COR-L47 (cell line): ENCODE results near the gene ABHD12.

ENCODE experiments used
- DNase-seq: peaks from one replicate; lab custom pipeline; 2025; lab: John Stamatoyannopoulos, UW

ABHD12 gene

DNA sequence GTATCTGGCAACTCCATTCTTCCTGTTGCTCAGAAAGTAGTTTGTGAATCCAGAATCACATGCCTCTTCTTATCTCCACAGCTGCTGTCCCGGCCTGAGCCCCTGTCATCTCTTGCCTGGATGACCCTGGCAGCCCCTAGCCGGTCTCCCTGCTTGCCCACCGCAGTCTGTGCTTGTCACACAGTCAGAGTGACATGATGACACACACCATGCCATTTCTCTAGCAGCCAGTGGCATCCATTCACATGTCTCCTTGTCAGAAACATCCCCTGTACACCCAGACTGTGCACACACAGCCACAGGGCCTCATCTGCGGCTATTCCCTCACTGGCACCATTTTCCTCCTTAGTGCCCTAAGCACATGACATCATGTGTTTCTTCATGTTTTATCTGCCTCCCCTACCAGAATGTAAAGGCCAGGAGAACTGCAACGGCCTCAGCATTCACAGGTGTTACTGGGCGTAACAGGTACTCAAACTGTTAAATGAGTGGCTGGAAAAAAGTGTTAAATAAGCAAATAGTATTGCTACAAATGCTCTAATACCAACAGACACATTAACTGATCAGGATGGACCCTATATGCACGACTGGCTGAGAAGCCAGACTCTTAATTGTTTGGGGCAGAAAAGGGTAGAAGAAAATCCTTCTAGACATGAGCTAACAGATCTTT is 9.6 kb downstream of the ABHD12 start:
- DNase-seq = no peak

DNA sequence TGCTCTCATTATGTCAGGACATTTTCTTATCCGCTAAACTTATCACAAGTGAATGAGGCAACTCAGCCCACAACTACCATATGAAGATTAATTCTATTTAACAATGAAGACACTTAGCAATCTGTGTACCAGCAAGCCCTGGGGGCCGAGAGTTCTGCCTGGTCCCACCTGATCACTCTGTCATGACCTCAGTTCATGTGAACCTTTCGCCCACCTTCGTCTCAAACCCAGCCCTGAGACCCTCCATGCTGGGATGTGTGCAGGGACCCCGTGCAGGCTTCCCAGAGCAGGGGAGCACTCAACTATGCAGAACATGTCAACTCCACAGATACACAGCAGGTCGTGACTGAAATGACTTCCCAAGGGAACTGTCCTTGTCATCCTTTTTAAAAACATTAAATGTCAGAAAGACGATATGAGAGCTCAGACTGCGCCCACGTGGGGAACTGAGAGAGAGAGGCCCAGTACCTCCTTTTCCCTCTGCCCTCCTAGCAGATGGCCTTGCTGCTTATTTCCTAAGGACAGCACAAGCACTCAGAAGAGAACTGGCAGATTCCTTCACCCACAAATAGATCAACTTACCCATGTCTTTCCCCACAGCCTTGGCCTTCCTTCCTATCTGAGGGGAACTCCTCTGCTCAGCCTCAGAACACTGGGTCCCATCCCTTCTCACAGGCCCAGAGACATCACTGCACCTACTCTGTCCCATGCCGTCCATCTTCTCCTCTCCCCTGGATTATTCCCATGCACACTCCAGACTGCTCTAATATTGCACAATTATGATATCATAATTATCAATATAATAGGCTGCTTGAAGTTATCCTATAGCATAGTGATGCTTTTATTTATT is 11.5 kb downstream of the ABHD12 start:
- no peak for DNase-seq

DNA sequence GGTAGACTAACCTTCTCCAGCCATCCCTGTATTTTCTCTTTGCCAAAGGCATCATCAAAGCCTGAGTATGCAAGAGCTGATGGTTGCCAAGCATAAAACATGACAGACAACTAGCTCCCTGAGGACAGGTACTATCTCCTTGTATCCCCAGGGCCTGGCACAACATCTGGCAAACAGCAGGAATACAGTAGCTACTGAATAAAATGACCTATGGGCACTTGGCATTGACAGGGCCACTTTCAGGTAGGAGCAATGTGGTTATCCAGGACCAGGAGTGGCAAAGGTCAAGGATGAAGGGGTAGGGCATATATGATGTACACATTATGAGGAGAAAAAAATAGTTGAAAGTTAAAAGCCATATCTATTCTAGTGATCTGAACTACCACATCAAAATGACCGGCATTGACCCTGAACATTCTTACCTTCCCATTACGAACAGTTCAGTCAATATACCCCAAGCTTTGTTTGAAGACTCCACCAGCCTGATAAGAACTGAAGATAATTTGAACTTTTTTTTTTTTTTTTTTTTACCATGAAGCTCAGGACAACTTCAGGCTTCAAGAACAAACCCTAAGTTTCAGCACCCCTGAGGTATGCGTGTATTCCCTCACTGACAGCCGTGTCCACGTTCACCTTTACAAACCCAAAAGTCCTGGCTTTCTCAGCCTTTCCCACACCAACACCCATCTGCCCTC is 12.3 kb downstream of the ABHD12 start:
- DNase-seq = no peak

DNA sequence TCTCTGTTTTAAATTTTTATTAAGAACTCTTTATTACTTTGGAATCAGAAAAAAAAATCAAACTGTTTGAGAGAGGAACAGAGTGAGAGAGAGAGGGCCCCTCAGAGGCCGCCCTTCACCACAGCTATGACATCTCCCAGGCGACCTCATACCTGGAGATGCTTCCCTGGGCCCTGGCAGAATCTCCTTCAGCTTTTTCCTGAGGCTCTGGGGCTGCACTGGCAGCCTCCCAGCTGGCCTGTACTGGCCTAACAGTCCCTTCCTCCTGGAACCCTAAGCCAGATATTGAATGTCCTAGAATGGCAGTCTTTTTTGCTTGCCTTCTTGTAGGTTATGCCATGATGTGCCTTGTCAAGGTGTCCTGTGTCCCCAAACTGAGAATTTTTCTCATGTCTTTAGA is 13.7 kb downstream of the ABHD12 start:
- DNase-seq = no peak

DNA sequence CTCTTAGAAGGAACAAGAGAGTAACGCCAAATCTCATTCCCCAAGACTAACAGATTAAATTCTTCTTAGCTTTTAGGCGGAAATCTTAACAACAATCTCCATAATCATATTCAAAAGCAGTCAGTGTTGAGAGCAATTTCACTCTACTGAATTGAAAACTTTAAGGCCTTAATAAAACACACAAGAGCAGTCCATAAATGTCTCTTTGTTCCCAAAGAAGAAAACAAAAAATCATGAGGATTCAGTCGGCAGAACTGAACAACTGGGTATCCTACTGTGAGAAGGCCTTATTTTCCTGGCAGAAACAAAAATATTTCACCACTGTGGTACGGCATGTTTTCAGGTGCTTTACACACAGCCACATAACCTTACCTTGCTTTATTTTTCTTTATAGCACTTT is 14.4 kb downstream of the ABHD12 start:
- DNase-seq = no peak

DNA sequence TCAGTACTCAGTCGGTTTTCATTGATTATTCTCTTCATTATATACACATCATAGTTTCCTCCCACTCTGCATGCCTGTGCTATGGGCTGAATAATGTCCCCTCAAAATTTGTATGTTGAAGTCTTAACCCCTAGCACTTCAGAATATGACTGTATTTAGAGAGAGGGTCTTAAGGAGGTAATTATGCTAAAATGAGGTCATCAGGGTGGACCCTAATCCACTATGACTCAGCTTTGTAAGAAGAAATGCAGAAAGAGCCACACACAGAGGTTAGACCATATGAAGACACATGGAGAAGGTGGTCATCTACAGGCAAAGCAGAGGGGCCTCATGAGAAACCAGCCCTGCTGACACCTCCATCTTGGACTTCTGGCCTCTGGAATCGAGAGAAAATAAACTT is 15.8 kb downstream of the ABHD12 start:
- DNase-seq = no peak

DNA sequence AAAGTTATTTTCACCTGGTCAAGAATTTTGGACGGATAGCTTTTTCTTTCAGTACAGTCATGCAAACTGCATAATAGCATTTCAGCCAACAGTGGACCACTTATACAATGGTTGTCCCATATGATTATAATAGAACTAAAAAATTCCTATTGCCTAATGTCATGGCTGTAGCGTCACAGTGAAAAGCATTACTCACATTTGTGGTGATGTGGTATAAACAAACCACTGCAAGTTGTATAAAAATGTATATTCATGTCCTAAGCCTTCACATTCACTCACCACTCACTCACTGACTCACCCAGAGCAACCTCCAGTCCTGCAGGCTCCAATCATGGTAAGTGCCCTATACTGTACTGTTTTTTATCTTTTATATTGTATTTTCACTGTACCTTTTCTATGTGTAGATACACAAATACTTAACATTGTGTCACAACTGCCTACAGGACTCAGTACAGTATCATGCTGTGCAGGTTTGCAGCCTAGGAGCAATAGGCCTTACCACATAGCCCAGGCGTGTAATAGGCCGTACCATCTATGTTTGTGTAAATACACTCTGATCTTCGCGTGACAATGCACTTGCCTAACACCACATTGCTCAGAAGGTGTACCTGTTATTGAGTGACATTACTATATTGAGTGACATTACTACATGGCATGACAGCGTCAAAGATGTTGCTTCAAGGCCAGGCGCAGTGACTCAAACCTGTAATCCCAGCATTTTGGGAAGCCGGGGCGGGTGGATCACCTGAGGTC is 17.9 kb downstream of the ABHD12 start:
- no peak for DNase-seq

DNA sequence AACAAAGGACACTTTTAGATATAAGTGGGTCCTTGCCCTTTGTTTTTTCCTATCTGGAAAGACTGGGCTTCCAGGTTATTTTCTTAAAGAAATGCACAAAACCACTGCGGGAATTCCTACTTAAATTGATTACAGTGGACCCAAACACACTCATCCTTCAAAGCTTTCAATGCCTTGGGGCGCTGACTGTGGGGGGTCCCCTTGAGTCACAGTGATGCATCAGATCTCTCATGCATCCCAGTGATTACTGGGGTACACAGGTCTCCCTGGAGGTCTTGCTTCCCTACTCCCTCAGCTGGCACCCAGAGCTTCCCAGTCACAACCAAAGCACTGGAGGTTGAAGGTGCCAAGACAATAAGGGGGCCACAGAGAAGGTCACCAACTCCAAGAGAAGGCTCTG is 20.7 kb downstream of the ABHD12 start:
- DNase-seq = no peak

DNA sequence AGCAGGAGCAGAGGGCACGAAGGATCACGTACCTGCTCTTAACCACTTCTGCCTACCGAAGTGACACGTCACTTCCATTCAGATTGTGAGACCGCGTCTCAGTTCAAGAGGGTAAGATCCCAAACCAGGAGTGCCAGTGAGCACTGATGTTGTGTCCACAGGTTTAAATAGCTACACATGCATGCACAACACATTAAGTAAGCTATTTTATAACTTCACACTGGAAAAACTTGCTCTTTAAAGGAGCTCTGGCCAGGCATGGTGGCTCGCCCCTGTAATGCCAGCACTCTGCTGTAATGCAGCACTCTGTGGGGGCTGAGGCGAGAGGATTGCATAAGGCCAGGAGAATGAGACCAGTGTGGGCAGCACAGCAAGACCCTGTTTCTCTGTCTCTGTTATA is 21.1 kb downstream of the ABHD12 start:
- no peak for DNase-seq

DNA sequence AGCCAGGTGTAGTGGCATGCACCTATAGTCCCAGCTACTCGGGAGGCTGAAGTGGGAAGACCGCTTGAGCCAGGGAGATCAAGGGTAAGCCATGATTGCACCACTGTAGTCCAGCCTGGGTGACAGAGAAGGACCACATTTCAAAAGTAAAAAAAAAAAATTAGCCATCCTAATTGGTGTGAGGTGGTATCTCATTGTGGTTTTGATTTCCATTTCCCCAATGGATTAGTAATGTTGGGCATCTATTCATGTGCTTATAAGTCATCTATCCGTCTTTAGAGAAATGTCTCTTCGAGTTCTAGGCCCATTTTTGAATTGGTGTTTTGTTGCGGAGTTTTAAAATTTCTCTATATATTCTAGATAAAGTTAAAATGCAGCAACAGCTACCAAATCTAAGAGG is 21.7 kb downstream of the ABHD12 start:
- DNase-seq = no peak

DNA sequence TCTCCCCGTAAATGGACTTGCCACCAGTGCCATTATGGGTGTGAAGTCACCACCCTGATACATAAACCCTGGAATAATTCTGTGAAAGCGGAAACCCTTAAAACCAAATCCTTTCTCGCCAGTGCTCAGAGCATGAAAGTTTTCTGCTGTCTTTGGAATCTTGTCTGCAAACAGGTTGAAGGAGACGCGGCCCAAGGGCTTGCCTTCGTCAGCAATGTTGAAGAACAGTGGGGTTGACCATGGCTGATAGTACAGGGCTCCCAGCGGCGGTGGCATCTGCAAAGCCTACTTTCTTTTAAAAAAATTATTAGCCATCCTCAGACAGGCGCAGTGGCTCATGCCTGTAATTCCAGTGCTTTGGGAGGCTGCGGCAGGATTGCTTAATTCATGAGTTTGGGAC is 22.1 kb downstream of the ABHD12 start:
- DNase-seq = no peak

DNA sequence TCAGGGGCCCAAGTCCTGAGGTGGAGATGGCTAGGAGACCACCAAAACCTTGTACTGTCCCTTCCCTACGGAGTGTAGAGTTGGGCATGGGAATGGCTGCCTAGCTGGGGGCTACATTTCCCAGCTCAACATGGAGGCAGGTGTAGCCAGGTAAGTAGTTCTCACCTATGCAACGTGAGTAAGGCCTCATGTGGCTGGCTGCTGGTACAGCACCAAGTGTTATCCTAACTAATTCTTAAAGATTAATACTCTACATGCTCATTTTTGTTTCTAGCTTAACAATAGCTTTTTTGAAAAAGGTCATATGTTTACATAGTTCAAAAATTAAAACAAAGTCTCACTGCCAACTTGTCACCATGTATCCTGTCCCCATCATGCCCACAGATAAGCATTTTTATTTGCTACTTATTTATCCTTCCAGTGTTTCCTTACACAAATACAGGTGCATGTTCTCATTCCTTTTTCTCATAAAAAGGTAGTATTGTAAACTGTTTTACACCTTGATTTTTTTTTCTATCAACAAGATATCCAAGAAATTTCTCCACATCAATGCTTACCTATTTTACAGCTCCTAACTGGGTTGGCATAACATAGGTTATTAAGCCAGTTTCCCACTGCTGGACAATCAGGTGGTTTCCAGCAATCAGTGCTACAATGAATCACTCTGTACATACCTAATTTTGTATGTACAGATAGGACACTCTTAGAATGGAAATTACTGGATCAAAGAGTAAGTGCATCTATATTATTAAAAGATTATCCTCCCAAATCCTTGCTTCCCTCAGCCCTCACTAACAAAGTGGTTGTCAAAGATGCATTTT is 25.5 kb downstream of the ABHD12 start:
- DNase-seq = no peak

DNA sequence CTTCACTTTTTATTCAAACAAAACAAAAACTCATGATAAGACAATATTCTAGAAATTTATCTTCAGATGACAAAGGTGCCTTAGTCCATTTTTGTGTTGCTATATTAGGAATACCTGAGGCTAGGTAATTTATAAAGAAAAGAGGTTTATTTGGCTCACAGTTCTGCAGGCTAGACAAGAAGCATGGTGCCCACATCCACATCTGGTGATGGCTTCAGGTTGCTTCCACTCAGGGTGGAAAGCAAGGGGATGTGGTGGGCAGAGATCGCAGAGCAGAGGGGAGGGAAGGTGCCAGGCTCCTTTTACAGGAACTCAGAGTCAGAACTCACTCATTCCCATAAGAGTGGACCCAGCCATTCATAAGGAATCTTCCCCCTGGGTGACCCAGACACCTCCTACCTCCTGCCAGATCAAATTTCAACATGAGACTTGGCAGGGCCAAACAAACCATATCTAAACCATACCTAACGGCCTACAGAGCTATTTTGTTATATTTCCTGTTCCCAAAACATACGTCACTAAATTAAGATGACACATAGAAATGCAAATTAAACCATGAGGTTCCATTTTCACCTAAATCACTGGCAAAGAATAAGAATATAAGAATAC is 26.4 kb downstream of the ABHD12 start:
- DNase-seq = no peak

DNA sequence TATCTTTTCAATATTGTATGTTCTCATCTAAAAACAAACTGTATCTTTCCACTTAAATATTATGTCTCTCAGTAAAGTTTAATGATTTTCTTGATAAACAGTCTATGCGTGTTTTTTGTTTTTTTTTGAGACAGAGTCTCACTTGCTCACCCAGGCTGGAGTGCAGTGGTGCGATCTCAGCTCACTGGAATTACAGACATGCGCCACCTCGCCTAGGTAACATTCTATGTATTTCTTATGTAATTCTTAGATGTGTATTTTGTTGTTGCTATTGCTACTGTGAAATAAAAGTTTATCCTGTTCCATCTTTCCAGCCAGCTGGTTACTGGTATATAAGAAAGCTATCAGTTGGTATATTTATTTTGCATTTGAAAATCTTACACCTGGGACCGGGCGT is 29.4 kb downstream of the ABHD12 start:
- DNase-seq = no peak

DNA sequence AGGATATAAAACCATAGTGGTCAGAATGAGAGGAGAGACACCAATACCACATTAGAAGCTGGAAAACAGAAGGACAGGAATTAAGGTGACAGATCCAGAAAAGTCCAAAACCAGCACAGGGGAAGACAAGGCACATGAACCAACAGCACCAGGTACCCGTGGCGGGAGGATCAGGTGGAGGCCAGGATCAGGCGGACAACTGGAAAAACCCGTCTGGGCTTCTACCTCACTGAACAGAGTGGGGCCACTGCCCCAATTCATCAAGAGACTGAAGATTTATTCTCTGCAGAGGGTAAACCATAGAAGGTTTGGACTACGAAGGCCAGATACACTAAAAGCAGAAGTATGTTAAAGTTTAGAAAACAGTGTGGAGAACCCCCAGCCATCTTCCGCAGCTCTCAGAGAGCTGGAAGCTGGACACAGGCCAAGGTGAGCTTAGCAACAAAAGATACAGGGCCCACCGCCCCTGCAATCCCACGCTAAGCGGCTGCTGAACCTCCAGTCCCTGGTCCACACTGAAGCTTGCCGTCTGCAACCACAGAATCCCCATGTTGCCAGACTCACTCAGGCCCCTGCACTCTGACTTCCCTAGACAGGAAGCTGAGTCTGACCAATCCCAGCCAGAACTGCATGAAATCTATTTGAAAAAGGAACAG is 29.9 kb downstream of the ABHD12 start:
- DNase-seq = no peak

DNA sequence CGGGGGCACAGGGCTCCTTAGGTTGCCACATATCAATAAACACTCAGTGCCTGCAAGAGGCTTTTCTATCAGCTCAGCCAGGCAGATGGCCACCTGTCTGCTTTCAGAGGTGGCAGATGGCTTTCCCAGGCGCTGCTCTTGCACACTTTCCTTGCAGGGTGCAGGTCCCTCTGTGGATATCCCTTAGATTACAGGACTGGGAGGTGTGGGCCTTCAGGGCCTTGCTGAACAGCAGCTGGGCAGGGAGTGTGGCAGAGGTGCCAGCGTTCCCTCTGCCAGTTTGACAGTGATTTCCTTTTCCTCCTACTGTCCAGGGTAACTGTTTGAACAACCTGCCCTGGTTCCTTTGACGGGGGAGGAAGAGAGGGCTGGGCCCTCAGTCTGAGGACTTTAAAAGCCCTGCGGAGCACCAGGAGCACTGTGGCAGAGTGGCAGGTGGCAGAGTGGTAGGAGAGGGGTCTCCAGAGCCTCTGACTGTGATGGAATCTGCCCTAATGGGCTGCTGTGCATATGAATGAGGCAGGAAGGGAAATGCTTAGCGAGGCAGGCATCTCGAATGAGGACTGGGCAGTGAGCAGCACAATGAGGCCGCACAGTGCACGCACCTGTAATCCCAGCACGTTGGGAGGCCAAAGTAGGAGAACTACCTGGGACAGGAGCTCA is 34.2 kb downstream of the ABHD12 start:
- no peak for DNase-seq

DNA sequence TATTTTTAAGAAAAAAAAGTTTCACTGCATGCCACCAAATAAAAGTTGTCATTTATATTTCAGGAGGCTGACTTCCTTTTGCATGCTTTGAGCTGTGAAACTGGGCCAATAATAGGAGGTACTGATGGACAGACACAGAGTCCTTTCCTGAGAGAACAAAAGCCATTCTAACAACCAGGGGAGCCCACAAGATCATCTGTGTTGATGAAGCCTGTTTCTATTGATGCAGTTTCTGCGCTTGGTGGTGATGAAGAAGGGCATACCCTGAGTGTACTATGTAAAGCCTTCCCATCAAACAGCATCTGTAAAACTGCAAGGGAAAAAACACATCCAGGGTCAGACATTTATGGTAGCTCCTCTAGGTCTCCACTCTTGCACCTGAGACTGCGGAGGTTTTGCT is 34.8 kb downstream of the ABHD12 start:
- no peak for DNase-seq

DNA sequence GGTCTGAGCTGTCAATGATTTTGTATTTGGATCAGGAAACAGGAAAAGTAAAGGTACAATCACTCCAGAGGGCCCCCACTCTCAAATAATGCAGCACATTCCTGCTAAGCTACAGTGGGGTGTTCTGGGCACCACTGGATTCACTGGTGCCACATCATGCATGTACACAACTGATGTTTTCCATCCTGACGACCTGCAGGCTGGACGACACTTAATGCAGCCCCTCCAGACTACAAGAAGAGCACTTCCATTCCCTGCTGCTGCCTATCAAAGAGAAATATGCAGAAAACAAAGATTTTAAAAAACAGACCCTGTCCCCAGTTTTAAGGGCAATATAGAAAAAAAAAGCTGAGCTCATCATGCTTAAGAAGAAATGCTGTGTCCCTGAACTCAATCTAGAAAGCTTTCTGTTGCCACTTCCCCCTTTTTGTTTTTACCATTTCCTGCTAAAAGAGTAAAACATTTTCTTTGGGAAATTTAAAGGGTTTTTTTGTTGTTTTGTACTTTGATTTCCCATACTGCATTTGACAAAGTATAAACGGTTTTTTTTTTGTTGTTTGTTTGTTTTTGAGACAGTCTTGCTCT is 35.5 kb downstream of the ABHD12 start:
- no peak for DNase-seq
